ENCODE measurements around the gene ZNF132.
"Not testable (repeated sequence)": the region's sequence is repeated elsewhere in the genome, so short reads cannot be mapped to it uniquely, and the experiment has no call there.

ZNF132 gene

GRCh38 chr19:58439576-58440554 lies at the start of gene ZNF132:
Gene ZNF132, minus strand, starts transcription at chr19:58440153. Its CDS starts 332 bp downstream, at chr19:58439821.
- peak; percentile 100 for DNase-seq (ENCODE audit: low read depth)

GRCh38 chr19:58484349-58484748 lies 44.4 kb upstream of the ZNF132 start:
- not testable (repeated sequence) for DNase-seq (ENCODE audit: low read depth)

- DNase-seq (ENCODE audit: low read depth): no peak
These were observed 43.8 kb upstream of the ZNF132 start for GRCh38 chr19:58483776-58484175.

GRCh38 chr19:58482372-58482771 lies 42.4 kb upstream of the ZNF132 start:
- no peak for DNase-seq (ENCODE audit: low read depth)

GRCh38 chr19:58480831-58481230 lies 40.9 kb upstream of the ZNF132 start:
- DNase-seq (ENCODE audit: low read depth): no peak

- no peak for DNase-seq (ENCODE audit: low read depth)
These were observed 40.5 kb upstream of the ZNF132 start for GRCh38 chr19:58480481-58480830.

GRCh38 chr19:58479736-58480480 lies 40.0 kb upstream of the ZNF132 start:
- DNase-seq (ENCODE audit: low read depth): no peak

- no peak for DNase-seq (ENCODE audit: low read depth)
These were observed 39.4 kb upstream of the ZNF132 start for GRCh38 chr19:58479303-58479702.

GRCh38 chr19:58477871-58478270 lies 37.9 kb upstream of the ZNF132 start:
- DNase-seq (ENCODE audit: low read depth): no peak

- DNase-seq (ENCODE audit: low read depth): no peak
These were observed 37.2 kb upstream of the ZNF132 start for GRCh38 chr19:58477130-58477529.

GRCh38 chr19:58476498-58477015 lies 36.6 kb upstream of the ZNF132 start:
- DNase-seq (ENCODE audit: low read depth): no peak

- peak; percentile 94 for DNase-seq (ENCODE audit: low read depth)
These were observed 36.0 kb upstream of the ZNF132 start, which contains the start of gene ZNF446 for GRCh38 chr19:58475714-58476497. Gene ZNF446, plus strand, starts transcription at chr19:58476352. Its CDS starts 867 bp downstream, at chr19:58477219.

GRCh38 chr19:58474997-58475713 lies 35.2 kb upstream of the ZNF132 start:
- no peak for DNase-seq (ENCODE audit: low read depth)

- no peak for DNase-seq (ENCODE audit: low read depth)
These were observed 34.5 kb upstream of the ZNF132 start for GRCh38 chr19:58474291-58474996.

GRCh38 chr19:58473775-58474174 lies 33.8 kb upstream of the ZNF132 start:
- DNase-seq (ENCODE audit: low read depth): no peak

GRCh38 chr19:58471736-58472135 lies 31.8 kb upstream of the ZNF132 start:
- DNase-seq (ENCODE audit: low read depth): no peak

GRCh38 chr19:58470837-58471543 lies 31.0 kb upstream of the ZNF132 start:
- not testable (repeated sequence) for DNase-seq (ENCODE audit: low read depth)

GRCh38 chr19:58469241-58470013 lies 29.5 kb upstream of the ZNF132 start:
- DNase-seq (ENCODE audit: low read depth): no peak

- DNase-seq (ENCODE audit: low read depth): no peak
These were observed 28.4 kb upstream of the ZNF132 start for GRCh38 chr19:58468216-58468839.

All from GM04504 (cell line).